EH (cell line): ENCODE data around the gene ZFR2.

Experiments used
- DNase-seq: peaks from one replicate; pipeline ENCODE4 v3.0.0-alpha.2; 2015; ENCODE audit warnings: low read depth

Gene ZFR2

DNA sequence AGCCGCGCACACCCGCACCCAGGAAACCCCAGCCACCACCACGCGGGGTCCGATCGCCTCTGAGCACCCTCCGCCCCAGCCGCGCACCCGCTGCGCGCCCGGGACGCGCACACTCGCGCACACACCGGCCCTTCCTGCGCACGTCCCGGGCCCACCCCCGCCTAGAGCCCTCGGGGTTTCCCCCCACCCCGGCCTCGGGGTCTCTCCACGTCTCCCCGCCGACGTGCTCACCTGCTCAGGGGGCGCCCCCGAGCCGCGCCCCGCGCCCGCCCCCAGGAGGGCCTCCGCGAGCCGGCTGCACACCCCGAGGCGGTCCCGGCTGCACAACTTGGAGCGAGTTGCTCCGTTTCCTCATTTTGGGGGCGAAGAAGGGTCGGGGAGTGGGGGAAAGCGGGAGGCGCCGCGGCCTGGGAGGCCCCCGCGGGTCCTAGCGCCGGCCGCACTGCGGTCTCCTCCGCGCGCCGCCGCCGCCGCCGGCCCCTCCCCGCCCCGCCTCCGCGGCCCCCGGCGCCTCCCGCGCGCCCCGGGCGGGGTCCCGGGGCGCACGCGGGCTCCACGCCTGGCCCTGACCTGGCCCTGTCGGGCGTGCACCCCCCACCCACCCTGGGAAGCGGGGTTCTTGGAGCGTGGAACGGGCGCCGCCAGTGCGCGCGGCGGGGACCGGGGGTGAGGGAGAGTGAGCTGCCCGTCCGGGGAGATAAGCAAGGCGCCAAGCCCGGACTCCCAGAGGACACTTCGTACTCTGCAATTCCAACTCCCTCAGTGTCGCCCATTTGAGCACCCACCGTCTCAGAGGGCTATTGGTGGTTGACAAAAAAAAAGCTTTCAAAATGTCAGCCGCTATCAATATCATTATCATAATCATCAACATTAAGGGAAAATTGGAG lies 82.7 kb downstream of the ZFR2 start, which contains the start of gene MATK:
Gene MATK (minus strand): TSS at position 444 of the 887 bp plus-strand sequence. CDS start 1,246 bp downstream, outside the sequence.
- no peak for DNase-seq

DNA sequence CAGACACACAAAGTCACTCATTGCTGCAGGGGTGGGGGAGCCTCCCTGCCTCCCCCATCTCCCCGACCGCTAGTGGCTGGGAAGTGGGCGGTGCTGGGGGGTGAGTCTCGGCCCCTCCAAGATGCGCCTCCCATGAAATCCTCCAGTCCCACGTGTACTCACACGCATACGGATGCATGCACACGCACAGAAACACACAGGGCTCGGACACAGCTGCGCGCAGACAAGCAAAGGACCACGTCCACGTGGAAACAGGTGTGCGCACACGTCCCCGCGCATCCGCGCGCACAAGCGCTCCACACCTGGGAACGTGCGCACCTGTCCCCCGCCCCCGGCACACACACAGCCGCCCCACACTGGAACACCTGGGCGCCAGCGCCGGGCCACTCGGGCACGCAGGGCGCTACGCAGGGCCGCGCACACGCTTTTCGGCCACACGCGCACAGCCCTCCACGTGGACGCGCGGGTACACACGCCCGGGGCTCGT lies 83.3 kb downstream of the ZFR2 start:
- no peak for DNase-seq

DNA sequence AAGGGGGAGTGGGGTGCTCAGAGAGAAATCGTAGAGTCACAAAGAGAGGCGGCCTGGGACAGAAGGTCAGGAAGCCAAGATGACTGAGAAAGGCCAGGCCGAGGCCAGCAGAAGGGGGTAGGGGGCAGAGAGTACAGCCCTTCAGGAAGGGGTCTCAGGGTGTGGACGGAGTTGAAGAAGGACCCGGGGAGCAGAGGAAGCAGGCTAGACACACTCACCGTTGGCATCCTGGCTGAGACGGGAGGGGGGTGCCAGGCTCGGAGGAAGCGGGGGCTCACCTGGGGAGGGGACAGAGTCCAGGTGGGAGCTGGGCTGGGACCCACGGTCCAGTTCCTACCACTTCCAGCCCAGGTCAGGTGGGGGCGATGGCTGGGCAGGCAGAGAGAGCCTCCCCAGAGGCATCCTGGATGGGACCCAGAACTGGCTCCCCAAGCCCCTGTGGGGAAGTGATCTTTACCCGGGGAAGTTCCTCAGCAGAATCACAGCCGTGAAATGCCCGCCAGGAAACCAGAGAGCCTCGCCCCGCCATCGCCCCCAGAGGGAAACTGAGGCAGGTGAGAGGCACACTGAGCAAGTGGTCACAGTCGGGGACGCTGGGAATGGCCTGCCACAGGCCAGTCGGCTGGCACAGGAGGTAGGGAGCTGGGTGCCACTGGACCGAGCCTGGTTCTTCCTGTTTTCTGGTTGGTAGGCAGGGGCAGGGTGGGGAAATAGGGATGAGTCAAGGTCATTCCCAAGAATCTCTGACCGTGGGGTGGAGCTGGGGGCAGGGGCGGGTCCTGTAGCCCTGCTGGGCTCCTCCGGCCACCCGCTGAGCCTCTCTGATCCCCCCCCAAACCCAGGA lies 84.0 kb downstream of the ZFR2 start:
- DNase-seq, result peak; percentile 9

DNA sequence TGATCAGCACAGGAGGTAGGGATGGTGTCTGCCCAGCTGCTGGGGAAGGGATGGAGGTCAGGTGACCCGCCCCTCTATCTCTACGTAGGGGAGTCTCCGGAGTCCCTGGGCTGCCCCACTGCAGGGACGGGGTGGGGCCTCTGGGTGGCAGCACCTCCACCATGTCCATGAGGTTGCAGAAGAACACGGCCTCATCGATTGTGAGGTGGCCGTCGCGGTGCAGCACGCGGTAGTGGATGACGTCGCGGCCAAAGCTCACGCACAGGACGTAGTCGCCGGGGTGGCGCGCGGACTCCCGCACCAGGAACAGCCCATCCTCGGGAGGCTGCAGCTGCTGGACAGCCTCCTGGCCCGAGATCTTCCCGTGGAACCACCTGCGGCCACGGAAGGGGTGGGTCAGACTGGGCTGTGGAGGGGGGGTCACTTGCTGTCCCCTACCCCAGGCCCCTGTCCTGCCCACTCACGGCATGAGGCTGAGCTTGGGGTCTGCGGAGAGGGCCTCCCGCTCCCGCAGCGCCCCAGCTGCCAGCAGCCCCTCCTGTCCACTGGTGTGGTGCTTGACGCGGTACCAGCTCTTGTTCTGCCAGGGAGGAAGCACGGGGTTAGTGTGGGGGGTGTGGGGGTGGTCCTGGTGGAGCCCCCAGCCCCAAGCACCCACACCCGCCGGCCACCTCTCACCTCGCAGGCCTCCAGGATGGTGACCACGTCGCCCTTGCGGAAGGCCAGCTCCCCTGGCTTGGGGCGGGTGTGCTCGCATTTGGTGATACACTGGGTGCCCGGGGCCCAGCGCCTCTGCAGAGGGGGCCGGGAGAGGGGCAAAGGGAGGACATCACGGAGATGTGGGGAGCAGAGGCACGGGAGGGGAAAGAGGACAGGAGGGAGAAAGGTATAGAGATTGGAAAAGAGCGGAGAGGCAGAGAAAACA lies 84.9 kb downstream of the ZFR2 start:
- DNase-seq, result no peak

DNA sequence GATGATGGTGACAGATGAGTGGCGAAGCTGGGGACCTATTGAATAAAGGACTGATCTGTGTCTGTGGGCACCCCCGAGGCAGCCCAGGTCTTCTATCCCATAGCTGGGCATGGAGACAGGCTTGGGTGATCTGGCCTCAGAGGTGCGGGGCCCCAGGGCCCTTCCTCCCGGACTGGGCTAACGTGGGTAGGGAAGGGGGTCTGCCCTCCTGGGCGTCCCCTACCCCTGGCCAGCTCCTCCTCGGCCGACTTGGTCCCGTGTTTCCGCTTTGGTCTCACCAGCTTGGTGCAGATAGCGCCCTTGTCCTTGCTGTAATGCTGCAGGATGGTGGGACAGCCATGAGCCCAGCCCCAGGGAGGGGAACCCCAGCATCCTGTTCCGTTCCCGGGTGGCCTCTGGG lies 85.9 kb downstream of the ZFR2 start:
- DNase-seq, result no peak

DNA sequence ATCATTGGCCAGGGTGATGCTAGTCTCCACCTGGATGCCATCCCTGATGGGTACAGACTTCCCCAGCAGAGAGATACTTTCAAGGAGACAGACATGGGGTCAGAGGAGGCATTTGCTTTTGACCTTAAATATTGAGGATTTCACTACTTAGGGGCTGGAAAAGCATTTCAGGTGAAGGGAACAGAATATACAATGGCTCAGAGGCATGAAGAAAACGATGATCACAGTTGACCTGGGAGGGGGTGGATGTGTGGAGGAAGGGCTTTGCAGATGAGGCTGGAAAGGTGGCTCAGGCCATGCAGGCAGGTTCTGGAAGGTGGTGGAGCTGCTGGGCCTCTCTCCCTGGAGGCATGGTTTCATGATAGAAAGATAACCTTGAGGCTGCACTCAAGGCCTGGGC lies 86.5 kb downstream of the ZFR2 start:
- DNase-seq, result no peak

DNA sequence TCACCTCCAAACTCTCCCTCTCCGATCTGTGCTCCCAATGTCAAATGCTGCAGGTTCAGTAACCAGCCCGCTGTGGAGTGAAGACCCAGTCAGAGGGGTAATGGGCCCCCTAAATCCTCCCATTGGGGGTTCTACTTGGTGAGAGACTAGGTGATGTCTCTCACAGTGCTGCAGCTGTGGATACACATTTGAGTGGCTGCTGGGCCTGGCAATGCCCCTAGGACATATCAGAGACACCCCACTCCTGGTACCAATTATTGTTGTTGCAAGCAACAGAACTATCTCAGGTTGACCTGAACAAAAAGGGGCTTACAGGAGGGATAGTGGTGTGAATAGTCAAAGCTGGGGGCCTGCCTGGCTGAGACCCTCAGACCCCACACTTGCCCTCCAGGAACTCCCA lies 87.2 kb downstream of the ZFR2 start:
- DNase-seq, result no peak

DNA sequence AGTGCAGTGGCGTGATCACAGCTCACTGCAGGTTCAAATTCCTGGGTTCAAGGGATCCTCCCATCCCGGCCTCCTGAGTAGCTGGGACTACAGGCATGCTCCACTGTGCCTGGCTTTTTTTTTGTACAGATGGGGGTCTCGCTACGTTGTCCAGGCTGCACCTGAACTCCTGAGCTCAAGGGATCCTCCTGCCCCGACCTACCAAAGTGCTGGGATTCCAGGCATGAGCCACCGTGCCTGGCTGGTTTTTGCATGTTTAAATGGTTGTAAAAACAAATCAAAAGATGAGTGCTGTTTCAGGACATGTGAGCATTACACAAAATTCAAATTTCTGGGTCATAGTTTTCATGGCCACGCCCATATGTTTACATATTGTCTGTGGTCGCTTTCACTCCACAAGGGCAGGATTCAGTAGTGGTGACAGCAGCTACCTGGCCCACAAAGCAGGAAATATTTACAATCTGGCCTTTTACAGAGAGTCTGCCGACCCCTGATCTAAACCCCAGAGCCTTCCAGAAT lies 88.0 kb downstream of the ZFR2 start:
- DNase-seq, result no peak

DNA sequence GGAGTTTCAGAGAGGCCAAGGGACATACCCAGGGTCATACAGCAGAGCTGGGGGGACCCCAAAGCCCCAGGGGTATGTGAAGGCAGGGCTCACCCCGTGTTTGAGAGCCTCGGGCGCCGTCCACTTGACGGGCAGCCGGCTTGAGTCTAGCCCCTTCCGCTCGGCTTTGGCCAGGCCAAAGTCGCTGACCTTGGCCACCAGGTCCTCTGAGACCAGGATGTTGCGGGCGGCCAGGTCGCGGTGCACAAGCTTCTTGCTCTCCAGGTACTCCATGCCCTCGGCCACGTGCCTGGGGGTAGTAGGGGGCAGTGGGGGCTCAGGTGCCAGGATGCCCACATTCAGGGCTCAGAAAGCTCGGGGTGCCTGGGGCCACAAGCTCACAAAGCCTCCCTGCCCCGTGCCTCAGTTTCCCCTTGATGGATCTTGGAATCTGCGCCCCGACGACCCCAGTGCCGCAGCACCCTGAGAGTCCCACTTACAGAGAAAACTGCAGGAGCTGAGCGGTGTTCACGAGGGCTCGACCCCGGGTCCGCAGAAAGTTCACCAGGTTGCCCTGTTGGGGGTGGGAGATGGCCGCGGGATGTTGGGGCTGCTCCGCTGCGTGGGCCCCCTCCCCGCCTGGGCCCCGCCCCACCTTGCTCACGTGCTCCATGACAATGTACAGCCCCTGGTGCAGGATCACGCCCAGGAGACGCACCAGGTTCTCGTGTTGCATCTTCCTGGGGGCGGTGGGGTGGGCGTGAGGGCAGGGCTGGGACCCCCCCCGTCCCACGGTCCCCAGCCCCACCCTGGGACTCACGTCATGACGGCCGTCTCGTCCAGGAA lies 89.7 kb downstream of the ZFR2 start:
- DNase-seq, result no peak

DNA sequence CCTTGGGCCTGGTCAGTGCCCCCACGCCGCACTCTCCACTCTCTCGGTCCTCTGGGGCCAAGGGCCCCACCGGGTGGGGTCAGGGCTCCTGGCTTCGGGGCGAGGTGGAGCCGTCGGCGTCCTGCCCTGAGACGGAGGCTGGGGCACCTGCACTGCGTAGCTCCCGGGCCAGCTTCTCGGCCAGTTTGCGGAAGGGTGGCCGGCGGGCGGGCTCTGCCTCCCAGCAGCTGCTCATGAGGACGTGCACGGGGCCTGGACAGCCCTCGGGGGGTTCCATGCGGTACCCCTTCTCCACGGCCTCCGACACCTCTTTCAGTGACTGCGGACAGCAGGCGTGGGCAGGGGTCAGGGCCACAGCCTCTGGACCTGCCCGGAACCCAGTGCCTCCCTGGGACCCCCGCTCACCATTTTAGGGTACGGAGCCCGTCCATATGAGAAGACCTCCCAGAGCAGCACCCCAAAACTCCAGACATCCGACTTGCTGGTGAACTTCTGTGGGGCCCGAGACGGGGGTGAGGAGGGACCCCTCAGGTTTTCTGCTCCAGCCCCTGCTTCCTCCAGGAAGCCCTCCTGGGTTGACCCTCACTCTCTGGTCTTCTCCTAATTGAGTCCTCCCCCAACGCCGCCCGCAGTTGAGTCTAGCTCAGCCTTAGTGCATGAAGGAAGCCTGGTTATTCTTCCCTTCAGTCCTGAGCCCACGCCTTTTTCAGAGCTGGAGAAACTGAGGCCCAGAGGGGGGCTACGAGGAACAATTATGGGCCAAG lies 90.6 kb downstream of the ZFR2 start:
- DNase-seq, result no peak

DNA sequence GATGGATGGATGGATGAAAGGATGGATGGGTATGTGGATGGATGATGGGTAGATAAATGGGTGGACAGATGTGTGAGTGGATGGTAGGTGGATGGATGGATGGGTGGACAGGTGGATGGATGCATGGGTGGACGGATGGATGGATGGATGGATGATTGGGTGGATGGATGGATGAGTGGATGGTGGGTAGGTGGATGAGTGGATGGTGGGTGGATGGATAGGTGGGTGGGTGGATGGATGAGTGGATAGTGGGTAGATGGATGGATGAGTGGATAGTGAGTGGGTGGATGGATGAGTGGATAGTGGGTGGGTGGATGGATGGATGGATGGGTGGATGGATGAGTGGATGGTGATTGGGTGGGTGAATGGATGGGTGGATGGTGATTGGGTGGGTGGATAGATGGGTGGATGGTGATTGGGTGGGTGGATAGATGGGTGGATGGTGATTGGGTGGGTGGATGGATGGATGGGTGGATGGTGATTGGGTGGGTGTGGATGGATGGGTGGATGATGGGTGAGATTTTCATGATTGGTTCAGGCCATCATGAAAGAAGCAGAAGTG lies 92.3 kb downstream of the ZFR2 start:
- no peak for DNase-seq

DNA sequence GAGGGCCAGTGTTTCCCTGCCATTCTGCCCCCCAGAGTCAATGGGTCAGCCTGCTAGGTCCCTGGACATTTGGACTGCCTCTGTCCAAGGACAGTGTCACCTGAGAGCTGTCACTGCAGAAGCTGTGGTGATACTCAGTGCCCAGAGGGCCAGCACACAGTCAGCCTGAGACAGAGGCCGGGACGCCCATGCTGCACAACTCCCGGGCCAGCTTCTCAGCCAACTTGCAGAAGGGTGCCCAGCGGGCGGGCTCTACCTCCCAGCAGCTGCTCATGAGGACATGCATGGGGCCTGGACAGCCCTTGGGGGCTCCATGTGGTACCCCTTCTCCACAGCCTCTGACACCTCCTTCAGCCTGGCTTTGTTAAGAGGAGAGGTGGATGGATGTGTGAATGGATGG lies 93.0 kb downstream of the ZFR2 start:
- DNase-seq, result no peak

DNA sequence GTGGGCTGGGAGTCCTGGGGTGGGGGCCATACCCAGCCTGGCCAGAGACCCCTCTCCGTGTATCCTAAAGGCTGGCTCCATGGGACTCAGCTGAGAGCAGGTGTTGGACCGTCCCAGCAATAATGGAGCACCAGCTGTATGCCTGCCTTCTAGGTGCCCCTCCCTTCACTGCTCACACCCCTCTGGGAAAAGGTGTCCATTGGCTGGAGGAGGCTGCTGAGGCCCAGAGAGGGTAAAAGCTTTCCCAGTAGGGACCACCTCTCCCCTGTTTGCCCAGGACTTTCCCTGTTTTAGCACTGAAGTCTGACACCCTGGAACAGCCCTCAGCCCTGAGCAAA lies 93.5 kb downstream of the ZFR2 start:
- DNase-seq, result no peak

DNA sequence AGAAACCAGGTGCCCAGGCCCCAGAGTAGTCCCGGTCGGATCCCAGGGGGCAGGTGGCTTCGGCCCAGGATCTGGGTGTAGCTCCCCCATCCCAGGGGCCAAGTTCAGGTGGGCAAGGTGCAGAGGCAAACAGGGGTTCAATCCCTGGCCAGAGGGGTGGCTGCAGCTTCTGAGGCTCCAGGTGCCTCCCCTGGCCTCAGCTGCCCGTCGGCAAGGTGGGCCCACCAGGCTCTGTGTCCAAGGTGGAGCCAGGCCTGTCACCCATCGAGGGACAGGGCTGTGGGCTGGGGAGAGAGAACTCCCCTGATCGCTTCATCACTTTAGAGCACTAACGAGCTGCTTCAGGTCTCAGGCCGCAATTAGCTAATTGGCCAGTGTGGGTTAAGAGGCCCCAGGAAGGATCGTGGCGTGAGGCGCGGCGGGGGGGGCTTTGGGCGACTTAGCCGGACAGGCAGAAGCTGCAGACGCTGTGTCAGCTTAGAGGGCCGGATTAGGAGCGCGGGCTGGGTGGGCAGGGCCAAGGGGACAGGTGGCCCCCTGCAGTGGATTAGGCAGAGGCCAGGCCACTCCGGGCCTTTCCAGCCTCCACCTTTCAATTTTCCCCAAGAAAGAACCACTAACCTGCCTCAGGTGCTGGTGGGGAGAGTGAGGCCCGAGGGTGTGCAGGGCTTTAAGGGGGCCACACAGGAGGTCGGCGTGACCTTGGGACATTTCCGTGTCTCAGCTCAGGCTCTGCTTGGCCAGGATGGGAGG lies 94.0 kb downstream of the ZFR2 start:
- DNase-seq, result no peak

DNA sequence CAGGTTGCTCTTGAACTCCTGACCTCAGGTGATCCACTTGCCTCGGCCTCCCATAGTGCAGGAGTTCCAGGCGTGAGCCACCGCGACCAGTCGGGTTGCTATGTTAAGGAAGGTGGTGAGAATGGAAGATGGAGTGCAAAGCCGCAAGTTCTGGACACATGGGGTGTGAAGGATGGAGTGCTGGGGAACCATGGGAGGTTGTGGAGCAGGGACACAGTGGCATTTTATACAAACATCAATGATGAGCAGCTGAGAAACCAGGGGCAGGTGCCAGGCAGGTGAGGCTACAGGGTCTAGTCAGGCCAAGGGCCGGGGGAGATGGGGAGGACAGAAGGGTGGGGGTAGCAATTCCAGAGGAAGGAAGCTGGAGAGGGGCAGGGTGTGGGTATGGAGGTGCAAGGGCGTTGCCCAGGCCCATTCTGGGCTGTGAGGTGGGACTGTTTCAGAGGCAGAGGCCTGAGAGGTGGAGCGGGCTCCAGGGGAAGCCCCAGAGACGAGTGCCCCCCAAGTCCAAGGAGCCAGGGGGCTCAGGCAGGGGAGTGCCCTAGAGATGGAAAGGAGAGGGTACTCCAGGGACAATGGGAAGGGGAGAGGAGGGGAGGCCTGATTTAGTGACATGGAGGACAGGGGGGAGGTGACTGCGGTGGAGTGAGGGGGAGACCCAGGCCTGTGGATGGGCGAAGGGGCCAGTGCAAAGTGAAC lies 94.9 kb downstream of the ZFR2 start:
- no peak for DNase-seq

DNA sequence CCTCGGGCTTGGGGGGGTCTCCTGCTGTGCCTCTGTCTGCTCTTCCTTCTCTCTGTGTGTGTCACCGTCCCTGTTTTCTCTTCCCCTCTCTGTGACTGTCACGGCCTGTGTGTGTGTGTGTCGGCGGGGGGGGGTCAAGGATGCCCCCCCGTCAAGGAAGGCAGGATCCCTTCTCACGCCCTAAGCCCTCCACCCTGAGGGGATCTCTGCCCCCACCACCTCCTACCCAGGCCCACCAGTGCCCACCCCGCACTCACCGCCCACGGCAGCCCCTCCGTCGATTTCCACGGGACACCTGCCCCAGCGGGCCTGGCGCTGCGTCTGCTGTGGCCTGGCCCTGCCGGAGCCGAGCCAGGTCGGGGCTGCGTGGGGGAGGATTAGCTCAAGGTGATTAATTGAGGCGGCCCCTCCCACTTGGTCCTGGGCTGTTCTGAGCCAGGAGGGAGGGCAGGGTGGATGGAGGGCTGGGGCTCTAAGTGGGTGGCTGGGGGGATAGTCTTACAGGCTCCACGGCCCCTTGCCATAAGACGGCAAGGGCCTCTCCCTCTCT lies 96.9 kb downstream of the ZFR2 start, which contains the start of gene RAX2:
Gene RAX2 (minus strand): TSS at position 323 of the 550 bp plus-strand sequence. CDS start 486 bp downstream, outside the sequence.
- DNase-seq, result no peak

DNA sequence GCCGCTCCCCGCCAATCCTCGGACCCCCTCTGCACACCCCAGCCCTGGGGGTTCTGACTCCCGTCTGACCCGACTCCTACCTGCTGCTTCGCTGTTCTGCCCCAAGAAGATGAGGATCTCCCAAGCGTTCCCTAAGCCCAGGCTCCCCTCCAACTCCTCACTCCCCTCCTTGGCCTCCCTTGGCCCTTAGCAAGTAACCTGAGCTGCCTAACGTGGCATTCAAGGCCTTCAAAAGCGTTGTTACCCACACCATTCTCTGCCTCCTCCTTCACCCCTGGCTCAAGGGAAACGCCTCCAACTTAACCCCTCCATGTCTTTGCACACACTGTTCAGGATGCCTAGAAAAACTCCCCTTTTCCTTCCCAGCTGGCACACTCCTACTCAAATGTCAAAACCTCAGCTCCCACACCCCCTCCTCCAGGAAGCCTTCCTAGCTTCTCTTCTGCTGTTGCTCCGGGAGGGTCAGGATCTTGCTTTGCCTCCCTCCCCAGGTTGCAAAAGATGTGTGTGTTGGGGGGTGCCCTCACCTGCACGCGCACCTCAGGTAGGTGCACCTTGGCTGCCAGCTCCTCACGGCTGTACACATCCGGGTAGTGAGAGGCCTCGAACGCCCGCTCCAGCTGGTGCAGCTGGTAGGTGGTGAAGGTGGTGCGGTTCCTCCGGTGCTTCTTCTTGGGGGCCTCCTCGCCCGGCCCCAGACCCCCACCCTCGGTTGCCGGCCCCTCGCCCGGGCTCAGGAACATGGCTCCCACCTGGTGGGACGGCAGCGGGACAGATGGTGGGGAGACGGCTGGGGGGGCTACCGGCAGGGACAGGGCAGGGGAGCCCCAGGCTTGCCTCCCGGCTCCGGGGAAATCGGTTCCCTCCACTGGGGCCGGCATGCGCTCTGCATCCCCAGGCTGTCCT lies 97.6 kb downstream of the ZFR2 start:
- DNase-seq, result no peak
